Osteoblast (primary cell): ENCODE results near the gene CLEC16A. TPM values are rescaled to one million over a fixed set of nuclear protein-coding genes. Genes with fewer than 3 reads are reported as not detected.

Experiments used
- DNase-seq: peaks from one replicate; pipeline ENCODE4 v3.0.0; 2011; ENCODE audit warnings: low spot score, mixed read lengths; ENCODE audit not compliant: insufficient read length; ENCODE audit errors: missing footprints
- H2AFZ ChIP-seq: 2 replicates; pipeline ENCODE4 v1.6.0; 2011; ENCODE audit warnings: mild to moderate bottlenecking, low read length
- H3K27ac ChIP-seq: 2 replicates; pipeline ENCODE4 v1.5.1; 2011; ENCODE audit warnings: mild to moderate bottlenecking, low read depth, low read length, moderate library complexity
- H3K27me3 ChIP-seq: 2 replicates; pipeline ENCODE4 v1.6.0; 2012; ENCODE audit warnings: mild to moderate bottlenecking, control low read depth, inconsistent platforms, low read length, moderate library complexity; ENCODE audit not compliant: insufficient read depth
- H3K36me3 ChIP-seq: 2 replicates; pipeline ENCODE4 v1.5.1; 2011; ENCODE audit warnings: mild to moderate bottlenecking, low read length, control low read depth, moderate library complexity; ENCODE audit not compliant: insufficient read depth
- H3K4me1 ChIP-seq: 2 replicates; pipeline ENCODE4 v1.5.1; 2011; ENCODE audit warnings: mild to moderate bottlenecking, low read length, control low read depth, moderate library complexity; ENCODE audit not compliant: insufficient read depth
- H3K4me2 ChIP-seq: 2 replicates; pipeline ENCODE4 v1.6.0; 2011; ENCODE audit warnings: mild to moderate bottlenecking, low read length; ENCODE audit not compliant: insufficient read depth
- H3K4me3 ChIP-seq: fragments of 200-600 bp; sonication (generic); 3 replicates; pipeline ENCODE4 v1.5.1; 2012; ENCODE audit warnings: mild to moderate bottlenecking, low read length, inconsistent platforms; ENCODE audit not compliant: insufficient read depth
- H3K79me2 ChIP-seq: 2 replicates; pipeline ENCODE4 v1.6.0; 2012; ENCODE audit warnings: mild to moderate bottlenecking, low read length, control low read depth, inconsistent platforms; ENCODE audit not compliant: insufficient read depth
- H3K9me3 ChIP-seq: 2 replicates; pipeline ENCODE4 v1.5.1; 2011; ENCODE audit warnings: low read depth, low read length, control low read depth
- H4K20me1 ChIP-seq: 2 replicates; pipeline ENCODE4 v1.6.0; 2012; ENCODE audit warnings: mild to moderate bottlenecking, low read length, control low read depth; ENCODE audit not compliant: insufficient read depth
- total RNA-seq: library from RNA; depleted of rRNA; stranded (reverse); fragments of >200 nt; gene quantifications from 2 replicates; pipeline ENCODE4 v1.2.3, GENCODE V29; 2012
- TF ChIP-seq, protein P1 (sequence below): IDR thresholded peaks from 2 replicates; pipeline ENCODE4 v1.5.1; 2011; ENCODE audit warnings: mild to moderate bottlenecking, low read depth, low read length, moderate library complexity; ENCODE audit errors: extremely low read depth

Gene CLEC16A
- total RNA-seq, 1 donor = 25.7 TPM

DNA sequence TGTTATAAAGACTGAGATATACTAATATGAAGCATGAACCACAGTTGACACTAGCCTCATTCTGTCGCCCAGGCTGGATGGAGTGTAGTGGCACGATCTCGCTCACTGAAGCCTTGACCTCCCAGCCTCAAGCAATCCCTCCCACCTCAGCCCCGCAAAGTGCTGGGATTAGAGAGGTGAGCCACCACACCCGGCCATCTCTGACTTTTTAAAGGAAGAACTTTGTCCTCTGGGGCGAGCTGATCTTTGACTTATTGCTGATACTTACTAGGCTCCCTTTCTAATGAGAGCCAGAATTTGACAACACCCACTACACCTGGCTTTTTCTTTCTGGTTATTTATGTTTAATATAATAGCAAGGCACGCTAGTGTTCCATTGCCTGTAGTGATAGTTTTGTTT lies 57.2 kb downstream of the CLEC16A start:
- Histone ChIP-seq H3K27me3 (no peaks in the 10 kb centered on the region), H3K79me2 (no peaks in the 10 kb centered on the region), H2AFZ (no peak overlapping the region), H3K9me3 (no peaks in the 10 kb centered on the region), H4K20me1 (no peaks in the 10 kb centered on the region), H3K4me2 (no peak overlapping the region), H3K4me1 (peaks cover 31% of the 10 kb centered on the region), H3K27ac (no peak overlapping the region), H3K36me3 (peaks cover 11% of the 10 kb centered on the region), H3K4me3 (no peak overlapping the region)
- TF ChIP-seq, protein P1, sequence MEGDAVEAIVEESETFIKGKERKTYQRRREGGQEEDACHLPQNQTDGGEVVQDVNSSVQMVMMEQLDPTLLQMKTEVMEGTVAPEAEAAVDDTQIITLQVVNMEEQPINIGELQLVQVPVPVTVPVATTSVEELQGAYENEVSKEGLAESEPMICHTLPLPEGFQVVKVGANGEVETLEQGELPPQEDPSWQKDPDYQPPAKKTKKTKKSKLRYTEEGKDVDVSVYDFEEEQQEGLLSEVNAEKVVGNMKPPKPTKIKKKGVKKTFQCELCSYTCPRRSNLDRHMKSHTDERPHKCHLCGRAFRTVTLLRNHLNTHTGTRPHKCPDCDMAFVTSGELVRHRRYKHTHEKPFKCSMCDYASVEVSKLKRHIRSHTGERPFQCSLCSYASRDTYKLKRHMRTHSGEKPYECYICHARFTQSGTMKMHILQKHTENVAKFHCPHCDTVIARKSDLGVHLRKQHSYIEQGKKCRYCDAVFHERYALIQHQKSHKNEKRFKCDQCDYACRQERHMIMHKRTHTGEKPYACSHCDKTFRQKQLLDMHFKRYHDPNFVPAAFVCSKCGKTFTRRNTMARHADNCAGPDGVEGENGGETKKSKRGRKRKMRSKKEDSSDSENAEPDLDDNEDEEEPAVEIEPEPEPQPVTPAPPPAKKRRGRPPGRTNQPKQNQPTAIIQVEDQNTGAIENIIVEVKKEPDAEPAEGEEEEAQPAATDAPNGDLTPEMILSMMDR = no peak
- DNase-seq = no peak

DNA sequence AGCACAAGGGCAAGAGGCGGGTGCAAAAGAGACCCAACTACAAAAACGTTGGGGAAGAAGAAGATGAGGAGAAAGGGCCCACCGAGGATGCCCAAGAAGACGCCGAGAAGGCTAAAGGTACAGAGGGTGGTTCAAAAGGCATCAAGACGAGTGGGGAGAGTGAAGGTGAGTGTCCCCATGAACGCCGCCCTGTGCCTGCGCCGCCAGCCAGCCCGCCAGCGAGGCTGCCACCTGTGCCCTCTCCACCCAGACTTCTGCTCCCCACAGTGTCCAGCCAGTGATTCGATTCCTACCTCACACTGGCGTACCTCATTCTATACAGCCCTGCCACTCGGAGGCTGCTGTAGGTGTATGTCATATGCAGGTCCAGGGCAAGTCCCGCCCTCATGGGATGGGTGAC lies 58.8 kb downstream of the CLEC16A start:
- Histone ChIP-seq H3K27ac (no peak overlapping the region), H3K79me2 (no peaks in the 10 kb centered on the region), H3K36me3 (peaks cover 11% of the 10 kb centered on the region), H3K27me3 (no peaks in the 10 kb centered on the region), H3K4me1 (peaks cover 38% of the 10 kb centered on the region), H3K4me3 (no peak overlapping the region), H3K9me3 (no peaks in the 10 kb centered on the region), H4K20me1 (no peaks in the 10 kb centered on the region), H2AFZ (no peak overlapping the region), H3K4me2 (no peak overlapping the region)
- DNase-seq = no peak
- TF ChIP-seq, protein P1 = no peak

DNA sequence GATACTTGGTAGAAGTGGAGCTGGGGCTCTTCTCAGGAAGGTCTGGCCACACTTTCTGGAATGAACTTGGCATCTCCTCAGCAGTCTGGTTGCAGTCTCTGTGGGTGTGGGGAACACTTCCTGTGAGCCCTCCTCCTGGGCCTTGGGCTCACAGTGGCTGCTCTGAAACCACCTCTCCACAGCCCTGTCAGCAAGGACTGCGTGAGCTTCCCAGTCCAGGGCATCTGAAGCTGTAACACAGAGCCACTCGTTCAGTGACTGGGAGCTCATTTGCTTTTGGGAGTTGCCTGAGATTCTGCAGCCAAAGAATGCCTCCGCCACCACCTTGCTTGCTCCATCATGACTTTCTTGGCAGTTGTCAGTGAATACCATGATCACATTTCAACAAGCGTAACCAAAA lies 60.0 kb downstream of the CLEC16A start:
- Histone ChIP-seq H3K27ac (peak overlapping the region; percentile 82), H3K79me2 (no peaks in the 10 kb centered on the region), H4K20me1 (no peaks in the 10 kb centered on the region), H3K4me3 (no peak overlapping the region), H3K4me1 (peaks cover 38% of the 10 kb centered on the region), H3K27me3 (no peaks in the 10 kb centered on the region), H3K36me3 (peaks cover 11% of the 10 kb centered on the region), H2AFZ (peak overlapping the region; percentile 66), H3K4me2 (peak overlapping the region; percentile 12), H3K9me3 (no peaks in the 10 kb centered on the region)
- TF ChIP-seq, protein P1 = no peak
- DNase-seq = no peak

DNA sequence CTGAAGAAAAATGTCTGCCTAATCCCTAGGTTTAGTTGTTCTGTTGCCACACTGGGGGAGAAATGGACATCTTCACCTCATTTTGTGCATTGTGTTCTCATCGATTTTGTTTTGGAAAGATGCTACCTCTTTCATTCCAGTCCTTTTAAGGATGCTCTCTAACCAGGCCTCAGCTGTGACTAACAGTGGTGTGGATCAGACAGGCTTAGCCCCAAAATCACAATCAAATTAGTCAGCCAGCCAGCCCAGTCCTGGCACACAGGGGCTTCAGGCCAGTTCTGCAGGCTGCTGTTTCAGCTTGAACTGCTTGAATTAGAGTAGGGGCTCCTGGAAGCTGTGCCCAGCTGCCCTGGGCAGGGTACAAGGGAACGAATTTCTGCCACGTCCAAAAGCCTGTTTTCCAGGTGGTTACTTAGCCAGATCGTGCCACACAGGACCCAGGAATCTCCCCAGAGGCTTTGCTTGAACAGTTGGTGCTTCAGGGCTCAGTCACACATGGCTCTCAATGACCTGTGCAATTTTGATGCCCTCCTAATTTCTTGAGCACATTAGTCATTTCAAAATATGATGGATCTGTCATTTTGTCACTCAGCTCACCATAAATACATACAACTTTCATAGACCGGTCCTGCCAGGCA lies 60.7 kb downstream of the CLEC16A start:
- Histone ChIP-seq H4K20me1 (no peaks in the 10 kb centered on the region), H3K4me3 (no peak overlapping the region), H3K9me3 (no peaks in the 10 kb centered on the region), H3K4me2 (peak overlapping the region; percentile 12), H3K36me3 (peaks cover 13% of the 10 kb centered on the region), H2AFZ (no peak overlapping the region), H3K79me2 (no peaks in the 10 kb centered on the region), H3K27ac (peak overlapping the region; percentile 82), H3K27me3 (no peaks in the 10 kb centered on the region), H3K4me1 (peaks cover 38% of the 10 kb centered on the region)
- TF ChIP-seq, protein P1 = no peak
- peak; percentile 93 for DNase-seq
